ENCODE measurements around the gene CCL27. TPM values are rescaled to one million over a fixed set of nuclear protein-coding genes. Genes with fewer than 3 reads are reported as not detected.
A peak's percentile ranks its signal among the peaks of the same experiment; 100 is the strongest.

The CCL27 gene
- total RNA-seq, 1 experiment from 2014 or later = not detected

DNA sequence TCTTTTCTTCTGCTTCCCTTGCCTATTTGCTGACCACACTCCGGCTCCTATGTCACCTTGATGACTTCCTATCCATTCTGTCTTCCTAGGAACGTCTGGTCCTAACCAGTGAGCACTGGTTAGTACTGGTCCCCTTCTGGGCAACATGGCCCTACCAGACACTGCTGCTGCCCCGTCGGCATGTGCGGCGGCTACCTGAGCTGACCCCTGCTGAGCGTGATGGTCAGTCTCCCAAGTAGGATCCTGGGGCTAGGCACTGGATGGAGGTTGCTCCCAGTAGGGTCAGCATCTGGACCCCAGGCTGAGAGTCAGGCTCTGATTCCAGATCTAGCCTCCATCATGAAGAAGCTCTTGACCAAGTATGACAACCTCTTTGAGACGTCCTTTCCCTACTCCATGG, 13.8 kb downstream of the CCL27 start:
- no peak overlapping the region for H3K4me3 Mint-ChIP-seq (ENCODE audit: unreplicated experiment)
- H3K9me3 ChIP-seq = no peaks in the 10 kb centered on the region
- intact Hi-C loops (cut with micrococcal nuclease; ENCODE audit: unreplicated experiment) = no loop called here
- ChIA-PET CTCF (no interaction called here), POLR2A (interaction anchor here (0.6 kb wide), 1 partner anchor 15 kb away, joined by 6 read pairs; no protein-coding TSS in a partner anchor)
- H3K4me1 Mint-ChIP-seq (ENCODE audit: low read depth, unreplicated experiment) = peaks cover 42% of the 10 kb centered on the region
- TF ChIP-seq, protein P1, sequence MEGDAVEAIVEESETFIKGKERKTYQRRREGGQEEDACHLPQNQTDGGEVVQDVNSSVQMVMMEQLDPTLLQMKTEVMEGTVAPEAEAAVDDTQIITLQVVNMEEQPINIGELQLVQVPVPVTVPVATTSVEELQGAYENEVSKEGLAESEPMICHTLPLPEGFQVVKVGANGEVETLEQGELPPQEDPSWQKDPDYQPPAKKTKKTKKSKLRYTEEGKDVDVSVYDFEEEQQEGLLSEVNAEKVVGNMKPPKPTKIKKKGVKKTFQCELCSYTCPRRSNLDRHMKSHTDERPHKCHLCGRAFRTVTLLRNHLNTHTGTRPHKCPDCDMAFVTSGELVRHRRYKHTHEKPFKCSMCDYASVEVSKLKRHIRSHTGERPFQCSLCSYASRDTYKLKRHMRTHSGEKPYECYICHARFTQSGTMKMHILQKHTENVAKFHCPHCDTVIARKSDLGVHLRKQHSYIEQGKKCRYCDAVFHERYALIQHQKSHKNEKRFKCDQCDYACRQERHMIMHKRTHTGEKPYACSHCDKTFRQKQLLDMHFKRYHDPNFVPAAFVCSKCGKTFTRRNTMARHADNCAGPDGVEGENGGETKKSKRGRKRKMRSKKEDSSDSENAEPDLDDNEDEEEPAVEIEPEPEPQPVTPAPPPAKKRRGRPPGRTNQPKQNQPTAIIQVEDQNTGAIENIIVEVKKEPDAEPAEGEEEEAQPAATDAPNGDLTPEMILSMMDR (IDR thresholded peaks at IDR 0.05; ENCODE audit: insufficient read depth in 1 of 2, low read depth in 1 of 2, low read length in 1 of 2, severe bottlenecking in 1 of 2, unreplicated experiment in 1 of 2) = no peak
- H3K27me3 Mint-ChIP-seq (ENCODE audit: insufficient read depth, unreplicated experiment) = no peaks in the 10 kb centered on the region
- no peaks in the 10 kb centered on the region for H3K27me3 ChIP-seq (replicated peaks; ENCODE audit: control insufficient read depth, insufficient read depth, low read length)
- peaks cover 28% of the 10 kb centered on the region for H3K36me3 Mint-ChIP-seq (ENCODE audit: insufficient read depth, unreplicated experiment)
- DNase-seq = no peak
- peaks cover 48% of the 10 kb centered on the region for H3K4me1 ChIP-seq
- H3K36me3 ChIP-seq (ENCODE audit: control insufficient read depth, insufficient read depth, low read length) = no peaks in the 10 kb centered on the region
- no peak overlapping the region for H3K27ac Mint-ChIP-seq (ENCODE audit: unreplicated experiment)
- H3K4me3 ChIP-seq (ENCODE audit: low read depth, low read length) = no peak overlapping the region
- H3K9me3 Mint-ChIP-seq (ENCODE audit: unreplicated experiment) = no peaks in the 10 kb centered on the region
- no TSS peak for BruUV-seq (replicated peaks)

DNA sequence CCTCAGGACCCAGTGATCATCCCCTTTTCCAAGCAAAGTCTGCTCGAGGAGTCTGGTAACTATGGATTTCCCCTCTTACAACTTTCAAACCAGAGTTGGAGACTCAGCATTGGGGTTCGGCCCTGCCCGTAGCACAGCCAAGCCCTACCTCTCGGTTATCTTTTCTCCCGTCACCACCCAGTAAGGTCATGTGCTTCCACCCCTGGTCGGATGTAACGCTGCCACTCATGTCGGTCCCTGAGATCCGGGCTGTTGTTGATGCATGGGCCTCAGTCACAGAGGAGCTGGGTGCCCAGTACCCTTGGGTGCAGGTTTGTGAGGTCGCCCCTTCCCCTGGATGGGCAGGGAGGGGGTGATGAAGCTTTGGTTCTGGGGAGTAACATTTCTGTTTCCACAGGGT, 14.8 kb downstream of the CCL27 start:
- ChIA-PET CTCF (interaction anchor here (0.6 to 2.6 kb wide), 3 partner anchors 14 to 404 kb away, joined by 3 to 21 read pairs (median 13); no protein-coding TSS in a partner anchor), POLR2A (interaction anchor here (2.0 kb wide), 1 partner anchor 10 kb away, joined by 7 read pairs; the partner anchor contains the start of gene SIGMAR1)
- no peak for DNase-seq
- peaks cover 34% of the 10 kb centered on the region for H3K4me1 Mint-ChIP-seq (ENCODE audit: low read depth, unreplicated experiment)
- no peaks in the 10 kb centered on the region for H3K36me3 ChIP-seq (ENCODE audit: control insufficient read depth, insufficient read depth, low read length)
- H3K9me3 ChIP-seq = no peaks in the 10 kb centered on the region
- peak overlapping the region; percentile 77 for H3K27ac Mint-ChIP-seq (ENCODE audit: unreplicated experiment)
- H3K27me3 ChIP-seq (replicated peaks; ENCODE audit: control insufficient read depth, insufficient read depth, low read length) = no peaks in the 10 kb centered on the region
- intact Hi-C loops (cut with micrococcal nuclease; ENCODE audit: unreplicated experiment) = loop anchor here (2.0 kb wide), 1 partner anchor 17 kb away; no protein-coding TSS in a partner anchor
- no peaks in the 10 kb centered on the region for H3K9me3 Mint-ChIP-seq (ENCODE audit: unreplicated experiment)
- H3K4me1 ChIP-seq = peaks cover 43% of the 10 kb centered on the region
- H3K27me3 Mint-ChIP-seq (ENCODE audit: insufficient read depth, unreplicated experiment) = no peaks in the 10 kb centered on the region
- BruUV-seq (replicated peaks) = no TSS peak
- TF ChIP-seq, protein P1 (IDR thresholded peaks at IDR 0.05; ENCODE audit: insufficient read depth in 1 of 2, low read depth in 1 of 2, low read length in 1 of 2, severe bottlenecking in 1 of 2, unreplicated experiment in 1 of 2) = no peak
- peak overlapping the region; percentile 81 for H3K4me3 Mint-ChIP-seq (ENCODE audit: unreplicated experiment)
- H3K36me3 Mint-ChIP-seq (ENCODE audit: insufficient read depth, unreplicated experiment) = peaks cover 23% of the 10 kb centered on the region
- H3K4me3 ChIP-seq (ENCODE audit: low read depth, low read length) = peak overlapping the region; percentile 77

- peak overlapping the region; percentile 77 for H3K27ac Mint-ChIP-seq (ENCODE audit: unreplicated experiment)
- CTCF ChIA-PET = interaction anchor here (0.6 to 2.6 kb wide), 10 partner anchors 9 to 503 kb away, joined by 3 to 25 read pairs (median 5); partner anchors contain the start of genes DCTN3 and SIGMAR1
- H3K4me3 Mint-ChIP-seq (ENCODE audit: unreplicated experiment) = peak overlapping the region; percentile 81
- peak overlapping the region; percentile 77 for H3K4me3 ChIP-seq (ENCODE audit: low read depth, low read length)
- H3K27me3 Mint-ChIP-seq (ENCODE audit: insufficient read depth, unreplicated experiment) = no peaks in the 10 kb centered on the region
- no peaks in the 10 kb centered on the region for H3K36me3 ChIP-seq (ENCODE audit: control insufficient read depth, insufficient read depth, low read length)
- H3K4me1 Mint-ChIP-seq (ENCODE audit: low read depth, unreplicated experiment) = peaks cover 28% of the 10 kb centered on the region
- H3K4me1 ChIP-seq = peaks cover 37% of the 10 kb centered on the region
- no peaks in the 10 kb centered on the region for H3K9me3 Mint-ChIP-seq (ENCODE audit: unreplicated experiment)
- H3K9me3 ChIP-seq = no peaks in the 10 kb centered on the region
- no peaks in the 10 kb centered on the region for H3K27me3 ChIP-seq (replicated peaks; ENCODE audit: control insufficient read depth, insufficient read depth, low read length)
- peaks cover 22% of the 10 kb centered on the region for H3K36me3 Mint-ChIP-seq (ENCODE audit: insufficient read depth, unreplicated experiment)
- no peak for DNase-seq
- POLR2A ChIA-PET = interaction anchor here (1.1 to 2.0 kb wide), 2 partner anchors 10 to 21 kb away, joined by 3 to 7 read pairs; partner anchors contain the start of gene SIGMAR1
- TF ChIP-seq, protein P1 (IDR thresholded peaks at IDR 0.05; ENCODE audit: insufficient read depth in 1 of 2, low read depth in 1 of 2, low read length in 1 of 2, severe bottlenecking in 1 of 2, unreplicated experiment in 1 of 2) = no peak
- intact Hi-C loops (cut with micrococcal nuclease; ENCODE audit: unreplicated experiment) = loop anchor here (2.0 kb wide), 1 partner anchor 18 kb away; no protein-coding TSS in a partner anchor
- no TSS peak for BruUV-seq (replicated peaks)
These were observed 15.4 kb downstream of the CCL27 start for GRCh38 chr9:34647084-34647403.

Measured in Caco-2 (cell line).